ENCODE measurements around the gene RPRD1B.

GRCh38 chr20:38023181-38024001 is 10.2 kb upstream of the RPRD1B start:
- TF ChIP-seq CTCF (IDR thresholded peaks at IDR 0.05; ENCODE audit: low read depth, low read length) (no peak), POLR2A (IDR thresholded peaks at IDR 0.05; ENCODE audit: extremely low read depth, insufficient read length) (no peak)
